Measurements from ENCODE around the gene MEGF11.

GRCh38 chr15:65916664-65917406 is 336.7 kb downstream of the MEGF11 start:
- no peak for TF ChIP-seq CTCF (IDR thresholded peaks at IDR 0.05; ENCODE audit: insufficient read depth, low read length, poor library complexity, severe bottlenecking)
- no peak for TF ChIP-seq EZH2phosphoT487 (conservative IDR thresholded peaks at IDR 0.05; ENCODE audit: low read length)
